Right forelimb (tissue), 1 donor: ENCODE data around the gene DRD4.
"Not testable (repeated sequence)": the region's sequence is repeated elsewhere in the genome, so short reads cannot be mapped to it uniquely, and the experiment has no call there.

ENCODE experiments used
- DNase-seq: peaks from one replicate; pipeline ENCODE4 v3.0.0-alpha.2; 2018

Gene DRD4

GRCh38 chr11:680970-681369, 43.9 kb downstream of the DRD4 start:
- no peak for DNase-seq

- DNase-seq: no peak
Measured at GRCh38 chr11:686451-687243, 49.6 kb downstream of the DRD4 start.

- DNase-seq: no peak
Measured at GRCh38 chr11:687751-688150, 50.7 kb downstream of the DRD4 start.

- no peak for DNase-seq
Measured at GRCh38 chr11:688681-689080, 51.6 kb downstream of the DRD4 start.

- no peak for DNase-seq
Measured at GRCh38 chr11:689625-690024, 52.6 kb downstream of the DRD4 start.

- not testable (repeated sequence) for DNase-seq
Measured at GRCh38 chr11:690244-690643, 53.2 kb downstream of the DRD4 start.
